Activated CD8-positive, alpha-beta T cell treated with anti-CD3 and anti-CD28 coated beads, Interleukin-2, amount 10 ng/mL, durations not matched to agents 7 days and 5 days (primary cell): ENCODE data around the gene LRRN1. TPM values are rescaled to one million over a fixed set of nuclear protein-coding genes. Genes with fewer than 3 reads are reported as not detected.

Experiments used
- ATAC-seq: fragments of 150-1000 bp; cut with Tn5 transposase; one replicate; pipeline ENCODE4 v1.10.0; 2021; ENCODE audit warnings: moderate library complexity
- CTCF ChIA-PET: fragments of 350-600 bp; sonication (Branson Sonifier 250); formaldehyde crosslinking; loops from one replicate; lab custom pipeline; 2021; ENCODE audit warnings: antibody characterized with exemption; lab: Charles Lee
- POLR2A ChIA-PET: fragments of 350-600 bp; sonication (Branson Sonifier 250); formaldehyde crosslinking; loops from one replicate; lab custom pipeline; 2021; ENCODE audit warnings: antibody characterized with exemption; lab: Charles Lee
- DNase-seq: peaks from one replicate; pipeline ENCODE4 v3.0.0-alpha.2; 2020
- H3K27ac Mint-ChIP-seq: one replicate; pipeline ENCODE4 v1.8.0; 2021; ENCODE audit warnings: mild to moderate bottlenecking, mixed read lengths
- H3K27me3 Mint-ChIP-seq: one replicate; pipeline ENCODE4 v1.8.0; 2021; ENCODE audit warnings: low read depth, mixed read lengths
- H3K36me3 Mint-ChIP-seq: one replicate; pipeline ENCODE4 v1.8.0; 2021; ENCODE audit warnings: low read depth, mixed read lengths
- H3K4me1 Mint-ChIP-seq: one replicate; pipeline ENCODE4 v1.8.0; 2021; ENCODE audit warnings: low read depth, mixed read lengths
- H3K4me3 Mint-ChIP-seq: one replicate; pipeline ENCODE4 v1.8.0; 2021; ENCODE audit warnings: mild to moderate bottlenecking, mixed read lengths
- H3K9me3 Mint-ChIP-seq: one replicate; pipeline ENCODE4 v1.8.0; 2022; ENCODE audit warnings: mixed read lengths; ENCODE audit not compliant: insufficient read depth
- total RNA-seq, 2 experiments: library from RNA; stranded (reverse); gene quantifications; one replicate each; pipeline ENCODE4 v1.2.3, GENCODE V29; 2021

LRRN1 gene
- 1 to 10 TPM; 1.4 to 1.7 TPM for total RNA-seq

DNA sequence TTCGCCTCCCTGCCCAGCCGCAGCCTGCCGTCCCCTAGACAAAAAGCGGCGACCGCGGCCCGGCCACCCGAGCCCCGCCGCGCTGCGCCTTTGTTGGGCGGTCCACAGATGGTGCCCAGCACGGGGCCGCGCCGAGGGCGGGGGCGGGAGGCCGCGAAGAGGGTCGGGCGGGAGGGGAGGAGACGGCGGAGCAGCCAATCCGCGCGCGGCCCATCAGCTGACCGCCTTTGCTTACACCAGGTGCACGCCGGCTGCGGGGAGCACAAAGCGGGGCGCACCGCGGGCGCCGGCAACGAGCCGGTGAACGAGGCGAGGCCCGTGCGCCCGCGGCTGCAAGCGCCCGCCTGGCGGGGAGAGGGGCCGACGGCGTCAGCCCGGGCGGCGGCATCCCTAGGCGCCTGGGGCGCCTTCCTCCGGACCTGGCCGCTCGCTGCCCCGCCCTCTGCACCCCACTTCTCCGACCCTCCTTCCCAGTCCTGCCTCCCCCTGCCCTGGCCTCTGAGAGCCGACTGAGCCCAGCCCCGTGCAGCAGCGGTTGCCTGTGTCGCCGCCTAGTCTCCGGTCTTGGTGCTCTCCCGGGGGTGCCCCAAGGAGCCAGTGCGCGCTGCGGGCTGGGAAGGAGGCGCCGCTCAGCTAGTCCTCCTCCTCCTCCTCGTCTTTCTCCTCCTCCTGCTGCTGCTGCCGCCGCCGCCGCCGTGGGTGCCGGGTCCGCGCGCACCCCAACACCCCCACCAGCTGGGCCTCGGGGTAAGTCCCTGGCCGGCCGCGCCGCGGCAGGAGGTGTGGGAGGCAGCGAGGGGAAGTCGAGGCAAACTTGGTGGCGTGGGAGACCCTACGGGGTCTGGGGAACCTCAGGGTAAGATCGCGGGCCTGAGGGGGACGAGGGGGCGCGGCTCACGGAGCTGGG is at the start of gene LRRN1:
Gene LRRN1 (plus strand): TSS at position 259 of the 907 bp plus-strand sequence. CDS start 45,211 bp downstream, outside the sequence.
- Mint-ChIP-seq H3K4me1 (peaks cover 17% of the 10 kb centered on the region), H3K36me3 (no peaks in the 10 kb centered on the region), H3K27me3 (peaks cover 33% of the 10 kb centered on the region), H3K27ac (peak within 1 kb of the TSS; percentile 84), H3K9me3 (peaks cover 12% of the 10 kb centered on the region), H3K4me3 (peak within 1 kb of the TSS; percentile 80)
- ChIA-PET POLR2A (interaction anchor here (0.7 kb wide), 1 partner anchor 29 kb away, joined by 3 read pairs; no protein-coding TSS in a partner anchor), CTCF (no interaction called here)
- ATAC-seq: peak; percentile 74
- peak; percentile 77 for DNase-seq

DNA sequence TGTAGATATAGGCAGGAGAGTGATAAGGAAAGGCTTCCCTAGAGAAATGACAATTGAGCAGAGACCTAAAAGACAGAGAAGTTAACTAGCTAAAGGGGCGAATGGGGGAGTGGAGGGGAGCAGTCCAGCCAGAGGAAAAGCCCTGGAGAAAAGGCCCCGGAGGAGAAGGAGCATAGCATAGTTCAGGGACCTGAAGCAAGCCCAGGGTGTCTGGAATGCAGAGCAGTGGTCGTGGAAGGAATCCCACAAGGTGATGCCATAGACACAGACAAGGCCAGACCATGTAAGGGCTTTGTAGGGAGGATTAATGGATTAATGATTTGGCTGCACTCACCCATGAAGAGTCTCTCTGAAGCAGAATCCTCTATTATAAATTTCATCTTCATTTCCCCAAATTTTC is 45.8 kb upstream of the LRRN1 start:
- ChIA-PET POLR2A (no interaction called here), CTCF (no interaction called here)
- Mint-ChIP-seq H3K36me3 (no peaks in the 10 kb centered on the region), H3K4me3 (no peak overlapping the region), H3K27me3 (no peaks in the 10 kb centered on the region), H3K9me3 (no peaks in the 10 kb centered on the region), H3K27ac (no peak overlapping the region), H3K4me1 (no peaks in the 10 kb centered on the region)
- no peak for ATAC-seq
- no peak for DNase-seq

DNA sequence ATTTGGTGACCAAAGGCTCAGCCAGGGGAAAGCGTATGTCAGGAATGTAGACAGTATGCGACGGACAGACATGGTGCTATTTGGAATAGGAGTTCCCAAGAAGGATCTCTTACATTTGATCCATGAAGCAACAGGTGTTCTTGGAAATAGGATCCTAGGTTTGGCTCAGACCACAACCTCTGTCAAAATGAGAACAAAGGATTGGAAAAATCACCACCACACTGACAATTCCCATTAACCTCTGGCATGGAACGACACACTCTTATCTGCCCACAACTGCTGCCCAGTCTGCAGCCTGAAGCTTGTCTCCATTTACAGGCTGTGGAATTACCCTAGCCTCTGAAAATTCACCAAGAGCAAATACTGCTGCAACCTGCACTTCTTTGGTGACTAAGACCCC is 33.6 kb upstream of the LRRN1 start:
- Mint-ChIP-seq H3K4me3 (no peak overlapping the region), H3K36me3 (no peaks in the 10 kb centered on the region), H3K27ac (no peak overlapping the region), H3K4me1 (no peaks in the 10 kb centered on the region), H3K27me3 (no peaks in the 10 kb centered on the region), H3K9me3 (no peaks in the 10 kb centered on the region)
- DNase-seq (no peak), ATAC-seq (no peak)
- POLR2A ChIA-PET: no interaction called here
- CTCF ChIA-PET: no interaction called here

DNA sequence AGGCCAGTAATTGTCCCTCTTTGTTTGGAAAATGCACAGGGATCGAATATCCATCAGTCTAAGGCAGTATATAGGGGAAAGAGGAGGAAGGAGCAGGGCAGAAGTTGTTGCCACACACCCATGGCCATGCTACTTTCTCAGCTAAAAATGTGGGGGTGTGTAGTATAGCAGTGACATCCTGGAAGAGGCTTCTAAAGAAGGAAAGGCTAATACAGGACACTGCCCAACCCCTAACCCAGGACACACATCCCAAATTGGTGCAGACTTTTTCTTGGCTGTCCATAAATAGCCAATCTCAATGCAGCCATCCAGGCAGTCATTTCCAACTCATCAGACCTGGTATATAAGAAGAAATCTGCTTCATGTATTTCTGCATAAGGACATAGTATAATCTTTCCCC is 33.1 kb upstream of the LRRN1 start:
- ChIA-PET POLR2A (no interaction called here), CTCF (no interaction called here)
- DNase-seq (no peak), ATAC-seq (no peak)
- no peak overlapping the region for H3K27ac Mint-ChIP-seq
- H3K36me3 Mint-ChIP-seq: no peaks in the 10 kb centered on the region
- no peaks in the 10 kb centered on the region for H3K4me1 Mint-ChIP-seq
- H3K27me3 Mint-ChIP-seq: no peaks in the 10 kb centered on the region
- H3K4me3 Mint-ChIP-seq: no peak overlapping the region
- H3K9me3 Mint-ChIP-seq: no peaks in the 10 kb centered on the region

DNA sequence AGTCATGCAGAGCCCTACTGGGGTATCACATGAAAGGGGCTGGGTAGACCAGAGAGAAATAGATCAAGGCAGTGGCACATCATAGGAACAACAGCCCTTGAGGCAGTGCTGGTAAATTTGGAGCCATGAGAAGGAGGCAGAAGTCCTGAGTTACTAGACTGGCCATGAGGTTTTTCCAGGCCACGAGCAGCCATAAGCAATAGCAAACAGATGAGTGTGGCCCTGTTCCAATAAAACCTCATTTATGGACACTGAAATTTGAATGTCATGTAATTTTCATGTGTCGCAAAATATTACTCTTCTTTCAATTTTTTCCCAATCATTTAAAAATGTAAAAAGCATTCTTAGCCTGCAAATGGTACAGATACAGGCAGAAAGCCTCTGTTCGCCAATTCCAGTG is 28.1 kb upstream of the LRRN1 start:
- ATAC-seq (no peak), DNase-seq (no peak)
- Mint-ChIP-seq H3K36me3 (no peaks in the 10 kb centered on the region), H3K27ac (no peak overlapping the region), H3K9me3 (no peaks in the 10 kb centered on the region), H3K4me1 (no peaks in the 10 kb centered on the region), H3K4me3 (no peak overlapping the region), H3K27me3 (no peaks in the 10 kb centered on the region)
- ChIA-PET CTCF (no interaction called here), POLR2A (interaction anchor here (0.8 kb wide), 1 partner anchor 28 kb away, joined by 3 read pairs; the partner anchor contains the start of gene LRRN1)

DNA sequence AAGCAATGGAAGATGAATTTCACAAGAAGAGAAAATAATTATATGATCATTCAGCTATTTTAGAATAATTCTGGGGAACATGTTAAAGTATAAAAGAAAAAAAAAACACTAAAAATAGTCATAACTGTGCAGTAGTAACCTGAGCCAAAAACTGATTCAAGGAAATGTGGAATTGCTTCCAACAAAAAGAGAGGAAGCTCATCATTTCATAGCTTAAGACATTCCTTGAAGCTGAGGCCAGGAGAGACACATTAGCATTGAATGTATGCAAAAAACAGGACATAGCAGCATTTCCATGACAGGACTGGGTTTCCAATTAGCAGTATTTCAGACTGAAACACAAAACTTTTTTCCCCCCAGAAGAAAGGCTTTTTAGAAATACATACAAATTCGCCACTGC is 27.7 kb upstream of the LRRN1 start:
- H3K9me3 Mint-ChIP-seq: no peaks in the 10 kb centered on the region
- no peaks in the 10 kb centered on the region for H3K4me1 Mint-ChIP-seq
- CTCF ChIA-PET: no interaction called here
- DNase-seq: no peak
- H3K4me3 Mint-ChIP-seq: no peak overlapping the region
- no peaks in the 10 kb centered on the region for H3K36me3 Mint-ChIP-seq
- POLR2A ChIA-PET: no interaction called here
- ATAC-seq: no peak
- H3K27ac Mint-ChIP-seq: no peak overlapping the region
- H3K27me3 Mint-ChIP-seq: no peaks in the 10 kb centered on the region

DNA sequence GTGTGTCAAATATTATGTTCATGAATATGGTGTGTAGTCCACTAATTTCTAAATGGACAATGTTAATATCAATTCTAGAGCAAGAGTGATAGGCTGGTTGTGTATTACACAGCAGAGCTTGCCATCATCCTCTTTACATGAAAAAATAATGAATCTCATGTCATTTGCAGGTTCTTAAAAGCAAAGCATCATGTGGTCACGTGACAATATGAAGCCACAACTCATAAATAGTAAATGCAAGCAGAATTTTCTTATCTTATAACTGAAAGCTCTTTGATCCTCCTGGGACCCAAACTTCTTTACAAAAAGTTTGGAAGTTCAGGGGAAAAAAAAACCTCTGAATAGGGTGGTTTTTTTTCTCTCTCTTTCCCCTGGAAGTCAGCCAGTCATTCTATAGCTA is 26.9 kb upstream of the LRRN1 start:
- no peak for ATAC-seq
- H3K36me3 Mint-ChIP-seq: no peaks in the 10 kb centered on the region
- H3K27me3 Mint-ChIP-seq: no peaks in the 10 kb centered on the region
- POLR2A ChIA-PET: no interaction called here
- no peak overlapping the region for H3K27ac Mint-ChIP-seq
- H3K9me3 Mint-ChIP-seq: no peaks in the 10 kb centered on the region
- no peak for DNase-seq
- CTCF ChIA-PET: no interaction called here
- H3K4me3 Mint-ChIP-seq: no peak overlapping the region
- H3K4me1 Mint-ChIP-seq: no peaks in the 10 kb centered on the region

DNA sequence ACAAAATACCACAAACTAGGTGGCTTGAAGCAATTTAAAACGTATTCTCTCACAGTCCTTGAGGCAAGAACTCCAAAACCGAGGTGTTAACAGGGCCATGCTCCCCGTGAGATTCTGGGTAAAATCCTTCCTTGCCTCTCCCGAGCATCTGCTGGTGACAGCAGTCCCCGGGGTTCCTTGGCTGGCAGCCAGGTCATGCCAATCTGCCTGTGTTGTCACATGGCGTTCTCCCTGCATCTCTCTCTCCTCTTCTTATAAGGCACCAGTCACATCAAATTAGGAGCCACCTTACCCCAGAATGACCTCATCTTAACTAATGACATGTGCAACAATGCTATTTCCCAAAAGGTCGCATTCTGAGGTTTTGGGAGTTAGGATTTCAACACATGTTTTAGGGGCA is 26.3 kb upstream of the LRRN1 start:
- no peaks in the 10 kb centered on the region for H3K4me1 Mint-ChIP-seq
- ATAC-seq (no peak), DNase-seq (no peak)
- no peaks in the 10 kb centered on the region for H3K9me3 Mint-ChIP-seq
- H3K27ac Mint-ChIP-seq: no peak overlapping the region
- POLR2A ChIA-PET: no interaction called here
- no peak overlapping the region for H3K4me3 Mint-ChIP-seq
- CTCF ChIA-PET: no interaction called here
- no peaks in the 10 kb centered on the region for H3K27me3 Mint-ChIP-seq
- no peaks in the 10 kb centered on the region for H3K36me3 Mint-ChIP-seq

DNA sequence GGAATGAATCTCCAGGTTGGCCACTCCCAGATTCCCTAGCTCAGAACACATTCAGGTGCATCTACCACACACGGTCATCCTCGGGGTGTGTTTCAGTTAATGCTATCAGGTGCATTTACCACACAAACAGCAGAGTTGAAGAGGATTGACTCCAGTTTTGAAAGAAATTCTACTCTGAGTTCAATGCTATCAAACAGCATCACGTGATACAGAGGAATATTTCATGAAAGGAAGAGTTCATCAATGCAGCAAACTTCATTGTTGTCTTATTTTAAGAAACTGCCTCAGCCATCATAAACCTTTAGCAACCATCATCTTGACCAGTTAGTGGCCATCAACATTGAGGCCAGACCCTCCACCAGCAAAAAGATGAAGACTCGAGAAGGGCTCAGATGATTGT is 22.6 kb upstream of the LRRN1 start:
- CTCF ChIA-PET: no interaction called here
- no peak for ATAC-seq
- Mint-ChIP-seq H3K27me3 (no peaks in the 10 kb centered on the region), H3K9me3 (no peaks in the 10 kb centered on the region), H3K27ac (no peak overlapping the region), H3K4me3 (no peak overlapping the region), H3K4me1 (no peaks in the 10 kb centered on the region), H3K36me3 (no peaks in the 10 kb centered on the region)
- no peak for DNase-seq
- POLR2A ChIA-PET: no interaction called here

DNA sequence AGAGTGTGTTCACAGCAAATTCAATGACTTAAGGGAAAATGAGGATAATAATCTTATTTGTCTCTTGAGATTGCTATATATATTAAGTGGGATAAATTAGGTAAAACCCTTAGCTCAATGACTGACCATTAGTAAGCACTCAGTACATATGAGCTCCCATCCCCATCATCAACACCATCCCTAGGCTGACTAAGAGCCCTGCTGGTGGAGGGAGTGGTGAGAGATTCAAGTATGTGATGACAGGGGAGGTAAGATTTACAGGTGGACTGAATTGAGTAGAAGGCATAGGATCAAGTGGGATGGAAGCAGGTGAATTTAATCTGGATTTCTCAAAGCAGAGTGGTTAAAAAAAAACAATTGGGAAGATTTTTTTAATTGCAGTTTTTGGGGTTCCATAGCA is 21.0 kb upstream of the LRRN1 start:
- no peaks in the 10 kb centered on the region for H3K36me3 Mint-ChIP-seq
- no peak overlapping the region for H3K4me3 Mint-ChIP-seq
- ATAC-seq: no peak
- H3K27ac Mint-ChIP-seq: no peak overlapping the region
- DNase-seq: no peak
- H3K9me3 Mint-ChIP-seq: no peaks in the 10 kb centered on the region
- no peaks in the 10 kb centered on the region for H3K27me3 Mint-ChIP-seq
- CTCF ChIA-PET: no interaction called here
- POLR2A ChIA-PET: no interaction called here
- H3K4me1 Mint-ChIP-seq: no peaks in the 10 kb centered on the region

DNA sequence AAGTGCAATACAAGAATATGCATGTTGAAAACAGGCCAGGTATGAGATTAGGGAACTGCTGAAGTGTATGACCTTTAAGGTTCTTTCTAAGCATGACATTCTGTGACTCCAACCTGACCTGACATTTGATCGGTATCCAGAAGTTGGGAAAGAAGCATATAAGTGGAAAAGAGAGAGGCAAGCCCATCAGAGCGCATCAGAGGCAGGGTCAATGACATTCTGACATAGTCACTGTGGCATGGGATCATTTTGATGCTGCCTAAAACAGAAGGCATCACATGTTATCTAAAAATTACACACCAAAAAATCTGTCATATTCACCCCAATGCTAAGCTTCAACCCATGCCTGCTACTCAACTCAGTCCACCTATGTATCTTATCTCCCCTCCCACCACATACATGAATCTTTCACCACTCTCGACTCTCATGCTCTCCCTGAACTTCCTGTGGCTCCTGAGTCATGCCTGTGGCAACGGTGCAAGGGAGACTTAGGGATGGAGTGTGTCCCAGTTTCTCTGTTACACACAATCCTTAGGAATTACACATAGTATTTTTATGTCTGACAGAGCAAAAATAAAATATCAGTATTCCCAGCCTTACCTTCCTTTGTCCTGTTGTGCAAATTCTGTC is 20.5 kb upstream of the LRRN1 start:
- Mint-ChIP-seq H3K4me3 (no peak overlapping the region), H3K9me3 (no peaks in the 10 kb centered on the region), H3K36me3 (no peaks in the 10 kb centered on the region), H3K27me3 (no peaks in the 10 kb centered on the region), H3K4me1 (no peaks in the 10 kb centered on the region), H3K27ac (no peak overlapping the region)
- DNase-seq (no peak), ATAC-seq (no peak)
- ChIA-PET CTCF (no interaction called here), POLR2A (no interaction called here)

DNA sequence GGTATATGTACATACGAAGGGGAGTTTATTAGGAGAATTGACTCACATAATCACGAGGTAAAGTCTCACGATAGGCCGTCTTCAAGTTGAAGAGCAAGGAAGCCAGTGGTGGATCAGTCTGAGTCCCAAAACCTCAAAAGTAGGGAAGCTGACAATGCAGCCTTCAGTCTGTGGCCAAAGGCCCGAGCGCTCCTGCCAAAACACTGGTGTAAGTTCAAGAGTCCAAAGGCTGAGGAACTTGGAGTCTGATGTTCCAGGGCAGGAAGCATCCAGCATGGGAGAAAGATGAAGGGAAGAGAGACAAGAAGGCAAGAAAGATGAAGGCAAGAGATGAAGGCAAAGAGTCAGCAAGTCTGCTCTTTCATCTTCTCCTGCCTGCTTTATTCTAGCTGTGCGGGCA is 16.8 kb upstream of the LRRN1 start:
- no peaks in the 10 kb centered on the region for H3K4me1 Mint-ChIP-seq
- no peak for ATAC-seq
- ChIA-PET POLR2A (no interaction called here), CTCF (no interaction called here)
- no peaks in the 10 kb centered on the region for H3K9me3 Mint-ChIP-seq
- no peaks in the 10 kb centered on the region for H3K27me3 Mint-ChIP-seq
- H3K27ac Mint-ChIP-seq: no peak overlapping the region
- DNase-seq: no peak
- H3K36me3 Mint-ChIP-seq: no peaks in the 10 kb centered on the region
- no peak overlapping the region for H3K4me3 Mint-ChIP-seq
